IPS-20b (cell line): ENCODE results near the gene CD99.

Experiments
- H3K27ac ChIP-seq: one replicate; pipeline ENCODE4 v1.5.1; 2013; ENCODE audit warnings: low read length
- H3K27me3 ChIP-seq: 2 replicates; pipeline ENCODE4 v1.6.1; 2013; ENCODE audit warnings: mild to moderate bottlenecking, low read length, inconsistent platforms; ENCODE audit not compliant: insufficient read depth
- H3K36me3 ChIP-seq: 2 replicates; pipeline ENCODE4 v1.6.1; 2013; ENCODE audit warnings: low read depth, mild to moderate bottlenecking, inconsistent platforms, low read length, moderate library complexity; ENCODE audit not compliant: insufficient read depth
- H3K4me1 ChIP-seq: 2 replicates; pipeline ENCODE4 v1.6.1; 2013; ENCODE audit warnings: mild to moderate bottlenecking, control low read depth, inconsistent platforms, low read length, moderate library complexity; ENCODE audit not compliant: insufficient read depth
- H3K4me3 ChIP-seq: 2 replicates; pipeline ENCODE4 v1.5.1; 2013; ENCODE audit warnings: mild to moderate bottlenecking, low read length, inconsistent platforms
- H3K9ac ChIP-seq: 2 replicates; pipeline ENCODE4 v1.6.1; 2013; ENCODE audit warnings: low read depth, mild to moderate bottlenecking, inconsistent platforms, low read length, moderate library complexity
- H3K9me3 ChIP-seq: 2 replicates; pipeline ENCODE4 v1.6.1; 2013; ENCODE audit warnings: mild to moderate bottlenecking, low read depth, low read length, inconsistent platforms; ENCODE audit not compliant: insufficient read depth

The CD99 gene

GRCh38 chrX:2692221-2693112 lies 1.4 kb downstream of the CD99 start:
- H3K27me3 ChIP-seq: peaks cover 67% of the 10 kb centered on the region
- H3K27ac ChIP-seq: no peak overlapping the region
- peaks cover 3% of the 10 kb centered on the region; the same call in 1 of the 2 replicates for H3K4me1 ChIP-seq
- H3K9me3 ChIP-seq: no peaks in the 10 kb centered on the region
- H3K9ac ChIP-seq: peak overlapping the region; percentile 65; the same call in 1 of the 2 replicates
- peak overlapping the region; percentile 74 for H3K4me3 ChIP-seq
- no peaks in the 10 kb centered on the region for H3K36me3 ChIP-seq

- Histone ChIP-seq H3K9me3 (no peaks in the 10 kb centered on the region), H3K4me3 (no peak overlapping the region), H3K4me1 (peaks cover 3% of the 10 kb centered on the region; the same call in 1 of the 2 replicates), H3K27me3 (peaks cover 64% of the 10 kb centered on the region), H3K9ac (no peak overlapping the region), H3K36me3 (no peaks in the 10 kb centered on the region), H3K27ac (no peak overlapping the region)
Measured at GRCh38 chrX:2693113-2694002, 2.3 kb downstream of the CD99 start.

GRCh38 chrX:2694914-2695267 lies 3.8 kb downstream of the CD99 start:
- H3K4me3 ChIP-seq: no peak overlapping the region

GRCh38 chrX:2696698-2697215 lies 5.7 kb downstream of the CD99 start:
- Histone ChIP-seq H3K27me3 (peaks cover 35% of the 10 kb centered on the region), H3K4me1 (peaks cover 3% of the 10 kb centered on the region; the same call in 1 of the 2 replicates), H3K27ac (no peak overlapping the region), H3K9ac (no peak overlapping the region), H3K36me3 (no peaks in the 10 kb centered on the region), H3K9me3 (no peaks in the 10 kb centered on the region), H3K4me3 (no peak overlapping the region)

More at GRCh38 chrX:2694914-2695267, 3.8 kb downstream of the CD99 start:
- Histone ChIP-seq H3K9me3 (no peaks in the 10 kb centered on the region), H3K4me1 (peaks cover 3% of the 10 kb centered on the region; the same call in 1 of the 2 replicates), H3K27me3 (peaks cover 54% of the 10 kb centered on the region), H3K36me3 (no peaks in the 10 kb centered on the region), H3K27ac (no peak overlapping the region), H3K9ac (no peak overlapping the region)

GRCh38 chrX:2697306-2697705 lies 6.2 kb downstream of the CD99 start:
- Histone ChIP-seq H3K36me3 (no peaks in the 10 kb centered on the region), H3K4me3 (no peak overlapping the region), H3K27me3 (peaks cover 30% of the 10 kb centered on the region), H3K9ac (no peak overlapping the region), H3K27ac (no peak overlapping the region), H3K9me3 (no peaks in the 10 kb centered on the region), H3K4me1 (peaks cover 3% of the 10 kb centered on the region; the same call in 1 of the 2 replicates)

- H3K36me3 ChIP-seq: no peaks in the 10 kb centered on the region
- peaks cover 1% of the 10 kb centered on the region; the same call in 1 of the 2 replicates for H3K4me1 ChIP-seq
- H3K27ac ChIP-seq: no peak overlapping the region
- peaks cover 25% of the 10 kb centered on the region for H3K27me3 ChIP-seq
- no peak overlapping the region for H3K9ac ChIP-seq
- H3K4me3 ChIP-seq: no peak overlapping the region
- no peaks in the 10 kb centered on the region for H3K9me3 ChIP-seq
Measured at GRCh38 chrX:2697741-2698299, 6.7 kb downstream of the CD99 start.

GRCh38 chrX:2698604-2699003 lies 7.5 kb downstream of the CD99 start:
- H3K36me3 ChIP-seq: no peaks in the 10 kb centered on the region
- H3K27me3 ChIP-seq: peaks cover 17% of the 10 kb centered on the region
- no peaks in the 10 kb centered on the region for H3K9me3 ChIP-seq
- H3K4me1 ChIP-seq: peaks cover 7% of the 10 kb centered on the region
- no peak overlapping the region for H3K27ac ChIP-seq
- no peak overlapping the region for H3K4me3 ChIP-seq
- H3K9ac ChIP-seq: no peak overlapping the region

GRCh38 chrX:2699959-2700358 lies 8.9 kb downstream of the CD99 start:
- H3K4me1 ChIP-seq: peaks cover 12% of the 10 kb centered on the region
- H3K4me3 ChIP-seq: no peak overlapping the region
- no peak overlapping the region for H3K27ac ChIP-seq
- H3K27me3 ChIP-seq: peaks cover 3% of the 10 kb centered on the region
- H3K36me3 ChIP-seq: no peaks in the 10 kb centered on the region
- no peaks in the 10 kb centered on the region for H3K9me3 ChIP-seq
- H3K9ac ChIP-seq: no peak overlapping the region

GRCh38 chrX:2700405-2701320 lies 9.6 kb downstream of the CD99 start:
- Histone ChIP-seq H3K27ac (no peak overlapping the region), H3K4me1 (peaks cover 16% of the 10 kb centered on the region)

GRCh38 chrX:2701600-2701999 lies 10.5 kb downstream of the CD99 start:
- H3K27ac ChIP-seq: no peak overlapping the region
- peaks cover 16% of the 10 kb centered on the region for H3K4me1 ChIP-seq
- no peaks in the 10 kb centered on the region for H3K36me3 ChIP-seq
- no peak overlapping the region for H3K9ac ChIP-seq
- no peak overlapping the region for H3K4me3 ChIP-seq
- H3K27me3 ChIP-seq: no peaks in the 10 kb centered on the region
- no peaks in the 10 kb centered on the region for H3K9me3 ChIP-seq

More at GRCh38 chrX:2700405-2701320, 9.6 kb downstream of the CD99 start:
- Histone ChIP-seq H3K9me3 (no peaks in the 10 kb centered on the region), H3K9ac (no peak overlapping the region), H3K27me3 (no peaks in the 10 kb centered on the region), H3K4me3 (no peak overlapping the region), H3K36me3 (no peaks in the 10 kb centered on the region)
